Stimulated activated CD8-positive, alpha-beta memory T cell treated with anti-CD3 and anti-CD28 coated beads, Interleukin-4, amount 100 ng/mL, for 1 hour (primary cell): Measurements from ENCODE around the gene SVOP.
"Not testable (repeated sequence)": the region's sequence is repeated elsewhere in the genome, so short reads cannot be mapped to it uniquely, and the experiment has no call there.

Experiments used
- DNase-seq, 2 donors: peaks; one replicate each; pipeline ENCODE4 v3.0.0-alpha.2; 2020; ENCODE audit warnings: low read depth in 2 of 2, low spot score in 1 of 2

SVOP gene, protein sequence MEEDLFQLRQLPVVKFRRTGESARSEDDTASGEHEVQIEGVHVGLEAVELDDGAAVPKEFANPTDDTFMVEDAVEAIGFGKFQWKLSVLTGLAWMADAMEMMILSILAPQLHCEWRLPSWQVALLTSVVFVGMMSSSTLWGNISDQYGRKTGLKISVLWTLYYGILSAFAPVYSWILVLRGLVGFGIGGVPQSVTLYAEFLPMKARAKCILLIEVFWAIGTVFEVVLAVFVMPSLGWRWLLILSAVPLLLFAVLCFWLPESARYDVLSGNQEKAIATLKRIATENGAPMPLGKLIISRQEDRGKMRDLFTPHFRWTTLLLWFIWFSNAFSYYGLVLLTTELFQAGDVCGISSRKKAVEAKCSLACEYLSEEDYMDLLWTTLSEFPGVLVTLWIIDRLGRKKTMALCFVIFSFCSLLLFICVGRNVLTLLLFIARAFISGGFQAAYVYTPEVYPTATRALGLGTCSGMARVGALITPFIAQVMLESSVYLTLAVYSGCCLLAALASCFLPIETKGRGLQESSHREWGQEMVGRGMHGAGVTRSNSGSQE

GRCh38 chr12:109020796-109021380, at the start of gene SVOP:
Gene SVOP (minus strand): TSS chr12:109021068. CDS start chr12:109020868, 200 bp downstream.
- DNase-seq = no peak

DNA sequence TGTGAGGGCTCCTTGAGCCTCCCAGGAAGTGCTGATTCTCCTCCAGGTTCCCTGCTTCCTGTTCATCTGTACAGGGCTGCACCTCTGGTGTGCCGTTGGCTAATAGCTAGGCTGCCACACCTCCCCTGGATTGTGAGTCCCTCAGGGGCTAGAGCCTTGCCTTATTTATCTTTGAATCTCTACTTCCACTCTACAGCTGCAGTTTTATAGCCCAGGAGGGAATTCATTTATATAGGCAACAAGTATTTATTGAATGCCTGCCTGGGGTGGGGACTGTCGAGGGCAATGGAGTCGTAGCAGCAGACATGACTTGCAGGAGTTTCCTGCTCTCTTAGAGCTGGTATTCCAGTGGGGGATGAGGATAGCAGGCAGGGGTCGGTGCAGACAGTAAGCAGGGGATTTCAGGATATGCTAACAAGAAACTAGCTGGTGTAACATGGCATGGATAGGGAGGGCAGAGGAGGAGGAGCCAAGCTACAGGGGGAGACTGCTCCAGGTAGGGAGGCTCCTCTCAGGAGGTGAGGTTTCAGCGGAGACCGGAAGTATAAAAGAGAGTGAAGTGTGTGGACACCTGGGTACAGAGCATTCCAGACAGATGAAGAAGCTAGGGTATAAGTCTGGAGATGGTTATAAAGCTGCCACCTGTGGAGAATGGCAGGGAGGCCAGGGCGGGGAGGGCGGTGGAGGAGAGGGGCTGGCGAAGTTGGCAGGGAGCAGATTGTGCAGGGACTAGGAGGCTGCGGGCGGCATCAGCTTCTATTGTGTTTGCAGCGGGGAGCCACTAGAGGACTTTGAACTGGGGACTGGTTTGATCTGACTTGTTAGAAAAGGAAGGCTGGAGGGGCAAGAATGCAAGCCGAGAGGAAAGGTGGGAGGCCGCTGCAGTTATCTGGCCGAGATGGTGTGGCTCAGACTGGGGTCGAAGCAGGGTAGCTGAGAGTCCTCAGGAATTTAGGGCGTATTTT, 48.7 kb upstream of the SVOP start:
- DNase-seq = no peak

DNA sequence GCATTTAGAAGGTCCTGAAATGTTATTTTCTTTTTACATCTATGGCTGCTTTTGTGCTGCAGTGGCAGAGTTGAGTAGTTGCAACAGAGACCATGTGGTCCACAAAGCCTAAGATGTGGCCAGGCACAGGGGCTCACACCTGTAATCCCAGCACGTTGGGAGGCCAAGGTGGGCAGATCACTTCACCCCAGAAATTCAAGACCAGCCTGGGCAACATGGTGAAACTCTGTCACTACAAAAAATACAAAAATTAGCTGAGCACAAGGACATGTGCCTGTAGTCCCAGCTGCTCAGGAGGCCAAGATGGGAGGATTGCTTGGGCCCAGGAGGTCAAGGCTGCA, 45.0 kb upstream of the SVOP start:
- no peak for DNase-seq

GRCh38 chr12:109065154-109065852, 44.4 kb upstream of the SVOP start:
- DNase-seq = no peak

DNA sequence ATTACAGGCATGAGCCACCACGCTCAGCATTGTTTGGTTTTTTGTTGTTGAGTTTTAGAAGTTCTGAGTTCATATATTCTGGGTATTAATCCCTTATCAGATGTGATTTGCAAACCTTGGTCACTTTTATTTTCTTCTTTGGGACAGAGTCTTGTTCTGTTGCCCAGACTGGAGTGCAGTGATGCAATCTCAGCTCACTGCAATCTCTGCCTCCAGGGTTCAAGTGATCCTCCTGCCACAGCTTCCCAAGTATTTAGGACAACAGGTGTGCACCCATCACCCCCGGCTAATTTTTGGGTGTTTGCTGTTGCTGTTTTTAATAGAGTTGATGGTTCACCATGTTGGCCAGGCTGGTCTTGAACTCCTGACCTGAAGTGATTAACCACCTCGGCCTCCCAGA, 43.3 kb upstream of the SVOP start:
- no peak for DNase-seq

- no peak for DNase-seq
These were observed 37.9 kb upstream of the SVOP start for GRCh38 chr12:109058773-109059172.

GRCh38 chr12:109057376-109057775, 36.5 kb upstream of the SVOP start:
- DNase-seq = no peak

- no peak for DNase-seq
These were observed 36.0 kb upstream of the SVOP start for GRCh38 chr12:109056891-109057290.

DNA sequence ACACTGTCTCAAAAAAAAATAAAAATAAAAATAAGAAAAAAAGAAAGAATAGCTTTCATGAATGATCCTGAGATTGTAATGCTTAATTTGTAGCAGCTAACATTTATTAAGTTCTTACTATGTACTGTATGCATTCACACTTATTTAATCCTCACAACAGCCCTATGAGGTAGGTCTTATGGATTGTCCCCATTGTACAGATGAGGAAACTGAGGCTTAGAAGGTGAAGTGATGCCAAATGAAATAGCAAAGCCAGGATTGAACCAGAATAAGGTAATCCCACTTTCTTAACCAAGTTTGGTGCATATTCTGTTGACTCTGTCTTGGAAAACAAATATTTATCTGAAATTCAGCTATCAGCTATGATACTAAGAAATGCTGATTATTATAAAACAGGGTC, 33.7 kb upstream of the SVOP start:
- no peak for DNase-seq

- not testable (repeated sequence) for DNase-seq
These were observed 33.3 kb upstream of the SVOP start for GRCh38 chr12:109054124-109054513.

- no peak for DNase-seq
These were observed 32.7 kb upstream of the SVOP start for GRCh38 chr12:109053382-109054123.

DNA sequence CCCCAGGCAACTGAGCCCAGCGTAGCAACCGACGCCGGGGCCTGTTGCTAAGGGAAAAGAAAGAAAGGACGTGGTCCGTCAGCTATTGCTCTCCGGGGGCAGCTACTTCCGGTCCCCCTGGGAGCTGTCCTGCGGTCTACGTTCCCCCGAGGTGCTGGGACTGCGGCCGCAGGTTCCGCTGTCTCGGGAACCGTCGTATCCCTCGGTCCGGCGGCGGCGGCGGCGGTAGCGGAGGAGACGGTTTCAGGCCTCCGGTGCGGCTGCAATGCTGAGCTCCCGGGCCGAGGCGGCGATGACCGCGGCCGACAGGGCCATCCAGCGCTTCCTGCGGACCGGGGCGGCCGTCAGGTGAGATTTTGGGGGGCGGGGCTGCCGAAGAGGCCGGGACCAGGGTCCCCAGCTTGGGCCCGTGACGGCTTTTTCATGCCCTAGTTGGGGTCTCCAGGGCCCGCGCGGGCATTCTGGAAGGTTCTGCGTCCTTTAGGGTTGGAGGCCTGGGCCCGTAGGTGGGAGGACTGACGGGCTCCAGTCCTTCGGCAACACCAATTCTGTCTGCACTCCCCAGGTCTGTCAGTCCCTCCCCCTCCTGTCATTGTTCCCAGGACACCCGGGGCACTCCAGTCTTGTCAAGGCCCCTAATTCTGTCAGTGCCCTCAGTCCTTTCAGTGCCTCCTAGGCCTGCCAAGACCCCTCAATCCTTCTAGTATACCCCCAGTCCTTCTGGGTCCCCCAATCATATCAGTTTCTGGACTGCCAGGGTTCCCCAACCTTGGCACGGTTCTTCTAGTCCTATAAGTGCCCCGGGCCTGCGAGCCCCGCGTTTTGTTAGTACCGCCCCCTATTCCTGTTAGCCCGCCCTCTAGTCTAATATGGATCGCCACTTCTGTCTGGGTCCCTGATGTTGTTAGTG, 31.8 kb upstream of the SVOP start, which contains the start of gene USP30:
USP30 (plus strand) TSS at position 163 of the 910 bp plus-strand sequence; CDS start at position 266, 103 bp downstream.
- DNase-seq = peak; percentile 69 to 72

- no peak for DNase-seq
These were observed 31.2 kb upstream of the SVOP start for GRCh38 chr12:109052097-109052413.

GRCh38 chr12:109049794-109050193, 28.9 kb upstream of the SVOP start:
- DNase-seq = not testable (repeated sequence)

DNA sequence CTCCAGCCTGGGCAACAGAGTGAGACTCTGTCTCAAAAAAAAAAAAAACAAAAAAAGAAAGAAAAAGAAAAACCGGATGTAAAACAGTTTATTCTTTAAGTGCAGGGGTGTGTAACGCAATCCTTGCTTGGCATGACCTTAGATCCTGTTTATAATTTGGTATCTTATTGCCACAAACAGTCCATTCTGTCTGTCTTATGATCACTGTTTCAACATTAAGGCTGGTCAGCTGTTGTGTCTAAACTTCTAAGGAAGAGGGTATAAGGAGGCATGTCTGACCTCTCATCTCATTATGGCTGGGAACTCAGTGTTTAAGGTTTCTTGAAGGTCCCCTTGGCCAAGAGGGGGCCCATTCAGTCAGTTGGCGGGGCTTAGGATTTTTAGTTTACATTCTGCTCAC, 27.8 kb upstream of the SVOP start:
- not testable (repeated sequence) for DNase-seq

- DNase-seq = no peak
These were observed 26.4 kb upstream of the SVOP start for GRCh38 chr12:109047081-109047805.

DNA sequence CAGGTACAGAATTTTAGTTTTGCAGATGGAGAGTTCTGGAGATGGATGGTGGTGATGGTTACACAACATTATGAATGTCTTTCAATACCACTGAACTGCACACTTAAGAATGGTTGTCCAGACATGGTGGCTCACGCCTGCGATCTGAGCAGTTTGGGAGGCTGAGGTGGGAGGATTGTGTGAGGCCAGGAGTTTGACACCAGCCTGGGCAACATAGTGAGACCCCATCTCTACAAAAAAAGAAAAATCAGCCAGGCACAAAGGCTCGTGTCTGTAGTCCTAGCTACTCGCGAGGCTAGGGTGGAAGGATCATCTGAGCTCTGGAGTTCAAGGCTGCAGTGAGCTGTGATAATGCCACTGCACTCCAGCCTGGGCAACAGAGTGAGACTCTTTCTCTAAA, 23.4 kb upstream of the SVOP start:
- no peak for DNase-seq

GRCh38 chr12:109036975-109037374, 16.1 kb upstream of the SVOP start:
- no peak for DNase-seq
